WERI-Rb-1 (cell line): ENCODE results near the gene KCNC3.

ENCODE experiments used
- DNase-seq: peaks from one replicate; pipeline ENCODE4 v3.0.0-alpha.2; 2020
- H3K27ac ChIP-seq: fragments of 250-450 bp; sonication (Bioruptor Pico); 2 replicates; pipeline ENCODE4 v1.5.1; 2020; ENCODE audit warnings: mild to moderate bottlenecking, moderate library complexity
- H3K27me3 ChIP-seq: fragments of 250-450 bp; sonication (Bioruptor Pico); 2 replicates; pipeline ENCODE4 v1.5.1; 2021; ENCODE audit warnings: mild to moderate bottlenecking, low read depth, moderate library complexity; ENCODE audit not compliant: insufficient read depth, severe bottlenecking
- H3K36me3 ChIP-seq: fragments of 250-450 bp; sonication (Bioruptor Pico); 2 replicates; pipeline ENCODE4 v1.5.1; 2020; ENCODE audit warnings: mild to moderate bottlenecking, moderate library complexity
- H3K4me3 ChIP-seq: 2 replicates; pipeline ENCODE4 v1.5.1; 2011; ENCODE audit warnings: low read depth, mild to moderate bottlenecking, control low read depth, low read length
- H3K9me3 ChIP-seq: fragments of 250-450 bp; sonication (Bioruptor Pico); 2 replicates; pipeline ENCODE4 v1.5.1; 2021; ENCODE audit warnings: mild to moderate bottlenecking, moderate library complexity; ENCODE audit not compliant: severe bottlenecking
- CTCF ChIP-seq: IDR thresholded peaks from 2 replicates; pipeline ENCODE4 v1.5.1; 2011; ENCODE audit warnings: low read depth, mild to moderate bottlenecking, control low read depth, inconsistent platforms, low read length

KCNC3 gene

GRCh38 chr19:50328873-50329145 lies 368 bp downstream of the KCNC3 start:
- TF ChIP-seq CTCF: no peak
- Histone ChIP-seq H3K4me3 (no peak overlapping the region), H3K27me3 (no peaks in the 10 kb centered on the region), H3K9me3 (peaks cover 3% of the 10 kb centered on the region), H3K27ac (no peak overlapping the region), H3K36me3 (no peaks in the 10 kb centered on the region)
- DNase-seq: no peak

GRCh38 chr19:50328224-50328872 lies 829 bp downstream of the KCNC3 start:
- Histone ChIP-seq H3K36me3 (peaks cover 3% of the 10 kb centered on the region), H3K27me3 (no peaks in the 10 kb centered on the region), H3K27ac (no peak overlapping the region), H3K9me3 (peaks cover 3% of the 10 kb centered on the region), H3K4me3 (peak overlapping the region; percentile 57)
- DNase-seq: no peak
- TF ChIP-seq CTCF: no peak

GRCh38 chr19:50327461-50328223 lies 1.5 kb downstream of the KCNC3 start:
- Histone ChIP-seq H3K27me3 (no peaks in the 10 kb centered on the region), H3K9me3 (peaks cover under 1% of the 10 kb centered on the region), H3K36me3 (peaks cover 5% of the 10 kb centered on the region), H3K27ac (no peak overlapping the region), H3K4me3 (no peak overlapping the region)
- no peak for TF ChIP-seq CTCF
- no peak for DNase-seq

- DNase-seq: no peak
- Histone ChIP-seq H3K36me3 (peaks cover 9% of the 10 kb centered on the region), H3K27ac (no peak overlapping the region), H3K27me3 (no peaks in the 10 kb centered on the region), H3K9me3 (no peaks in the 10 kb centered on the region), H3K4me3 (no peak overlapping the region)
- TF ChIP-seq CTCF: no peak
Observed at GRCh38 chr19:50327013-50327412, 2.2 kb downstream of the KCNC3 start.

GRCh38 chr19:50326101-50326664 lies 3.0 kb downstream of the KCNC3 start:
- Histone ChIP-seq H3K36me3 (peaks cover 9% of the 10 kb centered on the region), H3K27me3 (no peaks in the 10 kb centered on the region), H3K9me3 (no peaks in the 10 kb centered on the region), H3K4me3 (peak overlapping the region; percentile 29), H3K27ac (peak overlapping the region; percentile 64)
- no peak for TF ChIP-seq CTCF
- no peak for DNase-seq
